Prostate gland (tissue), 2 donors: ENCODE data around the gene PPP1R10. TPM values are rescaled to one million over a fixed set of nuclear protein-coding genes. Genes with fewer than 3 reads are reported as not detected.

Experiments
- DNase-seq: peaks from one replicate; pipeline ENCODE4 v3.0.0-alpha.2; 2019; ENCODE audit warnings: low spot score
- H3K27ac ChIP-seq, 2 donors: fragments of 200-600 bp; sonication (generic); 2 replicates each; pipeline ENCODE4 v1.5.1; 2017 to 2019
- H3K27me3 ChIP-seq: fragments of 200-600 bp; sonication (generic); replicated peaks from 2 replicates; pipeline ENCODE4 v1.5.1; 2019; ENCODE audit not compliant: insufficient read depth
- H3K36me3 ChIP-seq, 2 donors: fragments of 200-600 bp; sonication (generic); 1 replicate in 1 of 2; 2 replicates in 1 of 2; pipeline versions ENCODE4 v1.5.1 to v1.8.1; 2017 to 2019
- H3K4me1 ChIP-seq: fragments of 200-600 bp; sonication (generic); replicated peaks from 2 replicates; pipeline ENCODE4 v1.5.1; 2019
- H3K4me3 ChIP-seq, 2 donors: fragments of 200-600 bp; sonication (generic); 2 replicates each; pipeline ENCODE4 v1.5.1; 2017 to 2019
- H3K9me3 ChIP-seq: fragments of 200-600 bp; sonication (generic); 2 replicates; pipeline ENCODE4 v1.5.1; 2017
- POLR2A ChIP-seq: fragments of 450-650 bp; IDR thresholded peaks from one replicate; pipeline ENCODE4 v1.6.1; 2016; ENCODE audit warnings: antibody characterized with exemption, mild to moderate bottlenecking
- POLR2AphosphoS5 ChIP-seq: sonication (generic); formaldehyde crosslinking; IDR thresholded peaks from one replicate; pipeline ENCODE4 v1.6.1; 2017; ENCODE audit warnings: antibody characterized with exemption
- WGBS: methylation state at CpG from one replicate; pipeline ENCODE4 v1.1.5; 2018; 5-methylcytosine and 5-hydroxymethylcytosine counted together
- intact Hi-C: fragments of 100-400 bp; cut with DNase I; formaldehyde crosslinking; loops from one replicate; pipeline ENCODE4 v1.14.2; 2022
- total RNA-seq, 2 donors: library from RNA; depleted of rRNA; stranded (reverse); fragments of >200 nt; gene quantifications; one replicate each; pipeline ENCODE4 v1.1.0, GENCODE V29; 2016
- TF ChIP-seq, protein P1 (sequence below), 4 experiments: fragments of 200-600 bp in 2 of 4; fragments of 450-650 bp in 2 of 4; sonication (generic) in 2 of 4; IDR thresholded peaks; 1 replicate in 3 of 4; 2 replicates in 1 of 4; pipeline ENCODE4 v1.5.1; 2016 to 2019; ENCODE audit warnings: antibody characterized with exemption in 4 of 4, mild to moderate bottlenecking in 2 of 4, moderate library complexity in 2 of 4

Gene PPP1R10
- total RNA-seq, 2 donors from 2014 or later = 40.0 to 51.0 TPM

DNA sequence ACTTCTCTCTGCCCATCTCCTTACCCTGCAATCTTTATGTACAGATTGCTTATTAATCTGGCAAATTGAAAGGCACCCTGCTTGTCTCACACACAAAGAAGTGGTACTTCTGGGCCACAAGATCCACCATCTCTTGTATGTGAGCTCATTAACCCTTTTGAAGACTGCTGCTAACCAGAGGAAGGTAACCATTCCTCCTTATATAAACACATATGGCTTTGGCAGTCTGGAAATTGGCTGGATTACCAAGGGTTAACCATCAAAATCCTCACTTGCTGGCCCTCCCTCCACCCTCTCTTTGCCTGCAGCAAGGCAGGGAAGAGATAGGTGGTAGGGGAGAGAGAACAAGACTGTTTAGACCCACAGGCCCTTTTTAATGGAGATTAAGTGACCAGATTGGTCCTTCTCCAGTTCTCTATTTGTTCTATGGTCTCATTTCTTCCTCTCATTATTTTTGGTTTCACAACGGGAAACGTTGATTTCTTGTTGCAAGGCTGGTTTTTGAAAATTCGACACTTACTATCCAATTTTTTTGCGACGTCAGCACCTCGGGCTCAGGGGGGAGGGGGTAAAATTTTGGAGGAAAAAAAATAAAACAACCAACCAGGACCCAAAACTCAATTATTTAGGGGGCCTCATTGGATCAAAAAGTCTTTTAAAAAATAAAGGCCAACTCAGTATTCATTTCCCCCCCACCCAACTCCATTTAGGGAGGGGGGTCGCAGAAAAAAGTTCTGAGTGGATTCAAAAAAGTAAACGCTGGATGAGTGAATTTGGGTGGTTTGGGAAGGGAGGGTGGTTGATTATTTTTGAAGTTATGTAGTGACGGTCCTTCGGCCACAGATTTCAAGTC is 859 bp downstream of the PPP1R10 start:
- peaks cover 8 to 12% of the 10 kb centered on the region in 2 donors for H3K36me3 ChIP-seq
- H3K4me3 ChIP-seq = peak overlapping the region; percentile 54 to 89
- intact Hi-C loops = loop anchor here (2.0 to 5.0 kb wide), 2 partner anchors 71 to 105 kb away; partner anchors contain the start of genes PPP1R18 and TUBB
- H3K27ac ChIP-seq = peak overlapping the region; percentile 95 to 99
- DNase-seq = no peak
- 0% methylated on average over 10 of the region's 10 CpGs for WGBS
- TF ChIP-seq, protein P1, sequence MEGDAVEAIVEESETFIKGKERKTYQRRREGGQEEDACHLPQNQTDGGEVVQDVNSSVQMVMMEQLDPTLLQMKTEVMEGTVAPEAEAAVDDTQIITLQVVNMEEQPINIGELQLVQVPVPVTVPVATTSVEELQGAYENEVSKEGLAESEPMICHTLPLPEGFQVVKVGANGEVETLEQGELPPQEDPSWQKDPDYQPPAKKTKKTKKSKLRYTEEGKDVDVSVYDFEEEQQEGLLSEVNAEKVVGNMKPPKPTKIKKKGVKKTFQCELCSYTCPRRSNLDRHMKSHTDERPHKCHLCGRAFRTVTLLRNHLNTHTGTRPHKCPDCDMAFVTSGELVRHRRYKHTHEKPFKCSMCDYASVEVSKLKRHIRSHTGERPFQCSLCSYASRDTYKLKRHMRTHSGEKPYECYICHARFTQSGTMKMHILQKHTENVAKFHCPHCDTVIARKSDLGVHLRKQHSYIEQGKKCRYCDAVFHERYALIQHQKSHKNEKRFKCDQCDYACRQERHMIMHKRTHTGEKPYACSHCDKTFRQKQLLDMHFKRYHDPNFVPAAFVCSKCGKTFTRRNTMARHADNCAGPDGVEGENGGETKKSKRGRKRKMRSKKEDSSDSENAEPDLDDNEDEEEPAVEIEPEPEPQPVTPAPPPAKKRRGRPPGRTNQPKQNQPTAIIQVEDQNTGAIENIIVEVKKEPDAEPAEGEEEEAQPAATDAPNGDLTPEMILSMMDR (IDR thresholded peaks at IDR 0.05) = no peak
- no peak for TF ChIP-seq POLR2A
- TF ChIP-seq POLR2AphosphoS5 = peak; percentile 64
- H3K27me3 ChIP-seq = no peaks in the 10 kb centered on the region
- H3K4me1 ChIP-seq = peaks cover 5% of the 10 kb centered on the region
- no peaks in the 10 kb centered on the region for H3K9me3 ChIP-seq

DNA sequence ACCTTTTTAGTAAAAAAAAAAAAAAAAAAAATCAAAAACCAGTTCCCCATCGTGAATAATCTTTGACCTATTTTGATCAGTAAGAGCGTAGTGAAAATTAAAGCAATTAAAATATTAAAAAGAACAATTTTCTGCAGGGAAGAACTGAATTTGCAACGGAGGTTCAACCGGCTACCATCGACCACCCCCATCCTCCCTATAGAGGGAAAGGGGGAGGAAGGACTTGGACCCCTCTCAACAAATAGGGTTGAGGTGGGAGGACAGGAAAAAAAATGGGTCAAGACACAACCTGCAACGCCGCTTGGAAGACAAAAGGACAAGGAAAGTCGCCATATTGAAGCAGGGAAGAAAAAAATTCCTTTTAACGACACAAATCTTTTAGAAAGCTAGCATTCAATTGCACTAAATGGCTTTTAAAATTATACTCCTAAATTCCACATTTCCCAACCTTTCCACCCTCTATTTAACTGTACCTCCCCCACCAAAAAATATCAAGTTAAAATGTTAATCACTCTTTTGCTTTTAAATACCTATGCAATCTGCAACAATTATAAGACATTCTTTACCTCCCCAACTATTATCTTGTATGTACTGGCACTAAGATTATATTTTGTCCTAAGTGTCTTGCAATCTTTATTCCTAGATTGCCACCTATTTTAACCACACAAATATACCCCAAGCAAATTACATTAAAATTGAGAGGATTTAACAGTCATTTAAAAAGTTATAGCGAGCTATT is 1.7 kb downstream of the PPP1R10 start:
- H3K27ac ChIP-seq = peak overlapping the region; percentile 95 to 99
- intact Hi-C loops = loop anchor here (5.0 kb wide), 1 partner anchor 72 kb away; the partner anchor contains the start of gene PPP1R18
- no peaks in the 10 kb centered on the region for H3K9me3 ChIP-seq
- H3K27me3 ChIP-seq = no peaks in the 10 kb centered on the region
- peaks cover 8 to 12% of the 10 kb centered on the region in 2 donors for H3K36me3 ChIP-seq
- 0% methylated on average over 10 of the region's 10 CpGs for WGBS
- TF ChIP-seq POLR2A (no peak), POLR2AphosphoS5 (no peak)
- TF ChIP-seq, protein P1 (IDR thresholded peaks at IDR 0.05) = no peak
- peak; percentile 50 for DNase-seq
- peaks cover 5% of the 10 kb centered on the region for H3K4me1 ChIP-seq
- H3K4me3 ChIP-seq = peak overlapping the region; percentile 54 to 89

DNA sequence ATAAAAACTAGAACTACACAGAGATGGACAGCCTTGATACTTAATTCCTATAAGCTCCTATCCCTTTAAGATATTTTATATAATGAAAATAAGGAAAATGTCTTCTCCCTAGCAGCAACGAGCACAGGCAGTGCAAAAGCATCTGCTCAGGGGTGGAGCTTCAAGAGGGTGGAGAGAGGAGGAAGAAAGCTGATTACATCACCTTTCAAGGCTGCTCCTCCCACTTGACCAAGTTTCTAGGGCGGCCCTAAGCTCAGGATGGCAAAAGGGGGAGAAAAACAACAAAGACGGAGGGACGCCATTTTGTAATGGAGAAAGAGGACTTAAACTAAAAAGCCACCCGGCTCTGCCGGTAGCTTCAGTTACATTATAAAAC is 2.2 kb downstream of the PPP1R10 start:
- H3K9me3 ChIP-seq = no peaks in the 10 kb centered on the region
- peaks cover 8 to 12% of the 10 kb centered on the region in 2 donors for H3K36me3 ChIP-seq
- peak; percentile 93 for DNase-seq
- TF ChIP-seq POLR2A (peak; percentile 98), POLR2AphosphoS5 (peak; percentile 100)
- TF ChIP-seq, protein P1 (IDR thresholded peaks at IDR 0.05) = no peak
- intact Hi-C loops = loop anchor here (5.0 kb wide), 1 partner anchor 72 kb away; the partner anchor contains the start of gene PPP1R18
- H3K27ac ChIP-seq = peak overlapping the region; percentile 95 to 99
- H3K27me3 ChIP-seq = no peaks in the 10 kb centered on the region
- H3K4me3 ChIP-seq = peak overlapping the region; percentile 54 to 89
- 0% methylated on average over 6 of the region's 6 CpGs for WGBS
- H3K4me1 ChIP-seq = peaks cover 5% of the 10 kb centered on the region

DNA sequence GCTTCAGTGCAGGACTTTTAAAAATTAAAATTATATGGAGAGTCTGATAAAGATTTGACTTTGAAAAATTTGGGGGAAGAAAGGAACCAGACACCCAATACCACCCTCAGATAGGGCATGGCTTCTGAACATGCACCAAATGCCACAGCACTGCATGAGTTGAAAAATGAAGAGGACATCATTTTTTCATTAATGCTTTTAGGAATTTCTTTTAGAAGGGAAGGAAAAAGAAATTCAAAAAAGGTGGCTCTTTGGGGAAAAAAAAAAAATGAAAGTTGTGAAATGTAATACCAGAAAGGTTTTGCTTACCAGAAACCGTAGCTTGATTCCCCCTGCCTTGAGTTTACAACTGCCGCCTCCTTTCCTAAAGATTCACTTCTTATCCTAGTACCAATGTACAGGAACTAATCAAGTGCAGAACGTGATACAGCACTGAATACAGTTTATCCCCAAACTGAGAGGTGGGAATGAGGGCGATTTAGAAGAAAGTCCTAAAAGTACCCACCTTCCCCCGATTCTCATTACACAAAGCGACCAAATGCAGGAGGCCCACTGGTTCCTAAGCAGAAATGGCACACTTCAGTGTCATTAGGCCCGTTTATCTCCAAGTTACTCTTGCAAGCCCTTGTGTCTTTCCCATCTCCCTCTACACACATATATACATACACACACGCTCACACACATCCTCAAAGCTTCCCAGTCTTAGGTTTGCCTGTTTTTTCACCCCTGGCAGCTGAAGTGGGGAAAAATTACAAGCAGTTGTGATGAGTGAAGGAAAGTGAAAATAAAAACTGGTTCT is 2.8 kb downstream of the PPP1R10 start:
- intact Hi-C loops = no loop called here
- Histone ChIP-seq H3K4me1 (peaks cover 5% of the 10 kb centered on the region), H3K36me3 (peaks cover 6 to 8% of the 10 kb centered on the region in 2 donors), H3K27me3 (no peaks in the 10 kb centered on the region), H3K9me3 (no peaks in the 10 kb centered on the region), H3K4me3 (peak overlapping the region; percentile 54 to 89), H3K27ac (peak overlapping the region; percentile 95 to 99)
- WGBS = 16% methylated on average over 8 of the region's 8 CpGs
- no peak for DNase-seq
- no peak for TF ChIP-seq POLR2AphosphoS5
